Measurements from ENCODE around the gene TIMM17B.

DNA sequence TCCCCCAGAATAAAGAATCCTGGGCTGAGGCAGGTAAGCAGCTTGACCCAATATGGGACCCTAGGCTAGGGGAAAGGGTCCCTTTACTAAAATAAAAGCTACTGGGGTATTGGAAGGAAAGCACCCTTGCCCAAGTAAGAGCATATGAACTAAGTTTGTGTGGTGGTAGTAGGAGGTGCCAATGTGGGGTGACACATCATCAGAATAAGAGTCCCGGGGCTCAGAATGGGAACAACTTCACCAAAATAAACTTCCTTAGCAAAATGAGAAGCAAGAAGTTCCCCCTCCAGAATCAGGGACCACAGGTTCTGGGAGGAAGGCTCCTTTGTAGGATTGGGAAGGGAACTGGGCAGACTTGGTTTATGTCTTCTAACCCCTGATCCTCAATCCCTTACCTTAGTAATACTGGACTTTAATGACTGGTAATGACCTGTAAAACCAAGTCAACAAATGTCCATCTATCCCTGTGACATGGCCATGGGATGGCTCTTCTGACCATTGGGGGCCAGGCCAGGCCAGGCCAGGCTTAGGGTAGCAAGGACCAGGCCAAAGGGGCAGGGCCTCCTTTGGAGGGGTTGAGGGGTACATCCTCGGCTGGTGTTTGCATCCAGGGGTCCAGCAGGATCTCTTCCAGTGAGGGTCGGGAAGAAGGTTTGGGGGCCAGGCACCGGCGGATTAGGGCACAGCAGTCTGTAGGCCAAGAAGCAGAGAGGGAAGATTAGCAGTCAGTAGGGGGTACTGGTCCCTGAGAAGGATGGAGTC is 16.2 kb upstream of the TIMM17B start:
- TF ChIP-seq, protein P1, sequence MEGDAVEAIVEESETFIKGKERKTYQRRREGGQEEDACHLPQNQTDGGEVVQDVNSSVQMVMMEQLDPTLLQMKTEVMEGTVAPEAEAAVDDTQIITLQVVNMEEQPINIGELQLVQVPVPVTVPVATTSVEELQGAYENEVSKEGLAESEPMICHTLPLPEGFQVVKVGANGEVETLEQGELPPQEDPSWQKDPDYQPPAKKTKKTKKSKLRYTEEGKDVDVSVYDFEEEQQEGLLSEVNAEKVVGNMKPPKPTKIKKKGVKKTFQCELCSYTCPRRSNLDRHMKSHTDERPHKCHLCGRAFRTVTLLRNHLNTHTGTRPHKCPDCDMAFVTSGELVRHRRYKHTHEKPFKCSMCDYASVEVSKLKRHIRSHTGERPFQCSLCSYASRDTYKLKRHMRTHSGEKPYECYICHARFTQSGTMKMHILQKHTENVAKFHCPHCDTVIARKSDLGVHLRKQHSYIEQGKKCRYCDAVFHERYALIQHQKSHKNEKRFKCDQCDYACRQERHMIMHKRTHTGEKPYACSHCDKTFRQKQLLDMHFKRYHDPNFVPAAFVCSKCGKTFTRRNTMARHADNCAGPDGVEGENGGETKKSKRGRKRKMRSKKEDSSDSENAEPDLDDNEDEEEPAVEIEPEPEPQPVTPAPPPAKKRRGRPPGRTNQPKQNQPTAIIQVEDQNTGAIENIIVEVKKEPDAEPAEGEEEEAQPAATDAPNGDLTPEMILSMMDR (conservative IDR thresholded peaks at IDR 0.05) = no peak
- TF ChIP-seq ZFX (IDR thresholded peaks at IDR 0.05) = no peak

All from C4-2B (cell line).